ENCODE results near the gene FOXO3B. TPM values are rescaled to one million over a fixed set of nuclear protein-coding genes. Genes with fewer than 3 reads are reported as not detected.
"Not testable (repeated sequence)": the region's sequence is repeated elsewhere in the genome, so short reads cannot be mapped to it uniquely, and the experiment has no call there.

The FOXO3B gene
- total RNA-seq, result 1 to 10 TPM; 5.8 to 7.1 TPM
- polyA plus RNA-seq, result 1 to 10 TPM; 1.1 to 3.4 TPM

GRCh38 chr17:18681767-18682571 lies at the start of gene FOXO3B:
Gene FOXO3B, minus strand, starts transcription at chr17:18682314. Its CDS starts 663 bp downstream, at chr17:18681651.
- H3K4me3 ChIP-seq (ENCODE audit: low read length in 2 of 2), result peak within 1 kb of the TSS in 1 of 2 donors; percentile 68
- intact Hi-C loops (cut with micrococcal nuclease); H3K9me3 Mint-ChIP-seq; H3K27me3 ChIP-seq (ENCODE audit: insufficient read depth, low read length); H3K27me3 Mint-ChIP-seq; H3K36me3 Mint-ChIP-seq; POLR2A ChIA-PET (ENCODE audit: partially characterized antibody); H3K36me3 ChIP-seq (ENCODE audit: insufficient read depth, low read length); H3K9me3 ChIP-seq (ENCODE audit: control insufficient read depth in 1 of 2, low read length in 2 of 2); H3K4me1 ChIP-seq (ENCODE audit: insufficient read depth, low read length): not testable (repeated sequence)
- peak within 1 kb of the TSS; percentile 22 to 94 (median 79) for H3K27ac Mint-ChIP-seq
- H3K4me1 Mint-ChIP-seq, result peaks cover 7 to 19% (median 14%) of the 10 kb centered on the region in 4 donors
- peak within 1 kb of the TSS; percentile 71 to 97 (median 92) for H3K4me3 Mint-ChIP-seq
- peak; percentile 67 to 86 (median 74) for DNase-seq
- CTCF ChIA-PET (ENCODE audit: partially characterized antibody), result interaction anchor here (0.7 kb wide), 1 partner anchor 56 kb away, joined by 3 read pairs; no protein-coding TSS in a partner anchor
- peak within 1 kb of the TSS; percentile 54 for H3K27ac ChIP-seq (ENCODE audit: low read depth, low read length)

GRCh38 chr17:18723509-18723908 lies 41.4 kb upstream of the FOXO3B start:
- CTCF ChIA-PET (ENCODE audit: partially characterized antibody); H3K27me3 ChIP-seq (ENCODE audit: insufficient read depth, low read length); H3K27me3 Mint-ChIP-seq; H3K9me3 Mint-ChIP-seq; H3K4me3 Mint-ChIP-seq; H3K27ac ChIP-seq (ENCODE audit: low read depth, low read length); H3K4me3 ChIP-seq (ENCODE audit: low read length in 2 of 2); H3K4me1 ChIP-seq (ENCODE audit: insufficient read depth, low read length); intact Hi-C loops (cut with micrococcal nuclease); DNase-seq; POLR2A ChIA-PET (ENCODE audit: partially characterized antibody); H3K9me3 ChIP-seq (ENCODE audit: control insufficient read depth in 1 of 2, low read length in 2 of 2); H3K36me3 ChIP-seq (ENCODE audit: insufficient read depth, low read length); H3K27ac Mint-ChIP-seq; H3K4me1 Mint-ChIP-seq; H3K36me3 Mint-ChIP-seq: not testable (repeated sequence)

GRCh38 chr17:18722612-18723011 lies 40.5 kb upstream of the FOXO3B start:
- H3K9me3 ChIP-seq (ENCODE audit: control insufficient read depth in 1 of 2, low read length in 2 of 2); H3K36me3 Mint-ChIP-seq; H3K27me3 Mint-ChIP-seq; POLR2A ChIA-PET (ENCODE audit: partially characterized antibody); H3K27ac Mint-ChIP-seq; H3K27me3 ChIP-seq (ENCODE audit: insufficient read depth, low read length); CTCF ChIA-PET (ENCODE audit: partially characterized antibody); H3K4me1 ChIP-seq (ENCODE audit: insufficient read depth, low read length); H3K4me1 Mint-ChIP-seq; DNase-seq; H3K4me3 ChIP-seq (ENCODE audit: low read length in 2 of 2); intact Hi-C loops (cut with micrococcal nuclease); H3K9me3 Mint-ChIP-seq; H3K36me3 ChIP-seq (ENCODE audit: insufficient read depth, low read length); H3K27ac ChIP-seq (ENCODE audit: low read depth, low read length); H3K4me3 Mint-ChIP-seq: not testable (repeated sequence)

- H3K27me3 Mint-ChIP-seq; H3K4me1 ChIP-seq (ENCODE audit: insufficient read depth, low read length); POLR2A ChIA-PET (ENCODE audit: partially characterized antibody); H3K27ac Mint-ChIP-seq; H3K36me3 Mint-ChIP-seq; H3K27ac ChIP-seq (ENCODE audit: low read depth, low read length); H3K4me3 ChIP-seq (ENCODE audit: low read length in 2 of 2); H3K4me3 Mint-ChIP-seq; H3K36me3 ChIP-seq (ENCODE audit: insufficient read depth, low read length); DNase-seq; CTCF ChIA-PET (ENCODE audit: partially characterized antibody); intact Hi-C loops (cut with micrococcal nuclease); H3K4me1 Mint-ChIP-seq; H3K9me3 Mint-ChIP-seq; H3K9me3 ChIP-seq (ENCODE audit: control insufficient read depth in 1 of 2, low read length in 2 of 2); H3K27me3 ChIP-seq (ENCODE audit: insufficient read depth, low read length): not testable (repeated sequence)
These were observed 39.8 kb upstream of the FOXO3B start for GRCh38 chr17:18721775-18722547.

GRCh38 chr17:18719428-18720110 lies 37.5 kb upstream of the FOXO3B start:
- H3K4me3 Mint-ChIP-seq; H3K9me3 Mint-ChIP-seq; H3K27ac ChIP-seq (ENCODE audit: low read depth, low read length); POLR2A ChIA-PET (ENCODE audit: partially characterized antibody); H3K4me1 ChIP-seq (ENCODE audit: insufficient read depth, low read length); H3K4me3 ChIP-seq (ENCODE audit: low read length in 2 of 2); H3K27me3 Mint-ChIP-seq; H3K9me3 ChIP-seq (ENCODE audit: control insufficient read depth in 1 of 2, low read length in 2 of 2); H3K36me3 ChIP-seq (ENCODE audit: insufficient read depth, low read length); intact Hi-C loops (cut with micrococcal nuclease); H3K4me1 Mint-ChIP-seq; CTCF ChIA-PET (ENCODE audit: partially characterized antibody); H3K36me3 Mint-ChIP-seq; DNase-seq; H3K27ac Mint-ChIP-seq; H3K27me3 ChIP-seq (ENCODE audit: insufficient read depth, low read length): not testable (repeated sequence)

- H3K9me3 Mint-ChIP-seq; H3K36me3 Mint-ChIP-seq; CTCF ChIA-PET (ENCODE audit: partially characterized antibody); H3K27ac Mint-ChIP-seq; DNase-seq; H3K27ac ChIP-seq (ENCODE audit: low read depth, low read length); H3K27me3 ChIP-seq (ENCODE audit: insufficient read depth, low read length); H3K4me3 ChIP-seq (ENCODE audit: low read length in 2 of 2); H3K4me1 ChIP-seq (ENCODE audit: insufficient read depth, low read length); POLR2A ChIA-PET (ENCODE audit: partially characterized antibody); H3K9me3 ChIP-seq (ENCODE audit: control insufficient read depth in 1 of 2, low read length in 2 of 2); H3K4me1 Mint-ChIP-seq; H3K27me3 Mint-ChIP-seq; H3K36me3 ChIP-seq (ENCODE audit: insufficient read depth, low read length); intact Hi-C loops (cut with micrococcal nuclease); H3K4me3 Mint-ChIP-seq: not testable (repeated sequence)
These were observed 36.7 kb upstream of the FOXO3B start for GRCh38 chr17:18718643-18719427.

Measured in CD4-positive, alpha-beta memory T cell (primary cell).